ENCODE results near the gene PDZD4.

GRCh38 chrX:153818571-153819383, 11.6 kb downstream of the PDZD4 start:
- TF ChIP-seq GATA2 (IDR thresholded peaks at IDR 0.05; ENCODE audit: low read depth, low read length) (no peak), GATA3 (IDR thresholded peaks at IDR 0.05; ENCODE audit: low read depth, low read length) (no peak)
